Gastrocnemius medialis (tissue), 4 donors: ENCODE results near the gene PIP4K2C. TPM values are rescaled to one million over a fixed set of nuclear protein-coding genes. Genes with fewer than 3 reads are reported as not detected.
"Not testable (repeated sequence)": the region's sequence is repeated elsewhere in the genome, so short reads cannot be mapped to it uniquely, and the experiment has no call there.

Experiments
- ATAC-seq, 2 donors: fragments of 150-250 bp; one replicate each; pipeline ENCODE4 v1.9.1; 2016
- DNase-seq, 2 donors: peaks; one replicate each; pipeline ENCODE4 v3.0.0-alpha.2; 2019
- H3K27ac ChIP-seq, 4 donors: fragments of 200-600 bp; sonication (generic); 1 replicate in 1 of 4; 2 replicates in 3 of 4; pipeline ENCODE4 v1.5.1; 2016 to 2018; ENCODE audit warnings: mild to moderate bottlenecking in 2 of 4, moderate library complexity in 1 of 4
- H3K27me3 ChIP-seq, 3 donors: fragments of 200-600 bp; sonication (generic) in 2 of 3; 1 replicate in 1 of 3; 2 replicates in 2 of 3; pipeline versions ENCODE4 v1.5.1 to v1.6.0; 2016 to 2019; ENCODE audit warnings: mild to moderate bottlenecking in 1 of 3, moderate library complexity in 1 of 3
- H3K36me3 ChIP-seq, 2 donors: fragments of 200-600 bp; sonication (generic) in 1 of 2; one replicate each; pipeline ENCODE4 v1.5.1; 2017 to 2018
- H3K4me1 ChIP-seq, 2 donors: fragments of 200-600 bp; sonication (generic) in 1 of 2; one replicate each; pipeline ENCODE4 v1.5.1; 2016 to 2017; ENCODE audit warnings: mild to moderate bottlenecking in 2 of 2
- H3K4me3 ChIP-seq, 4 donors: fragments of 200-600 bp; sonication (generic) in 3 of 4; 1 replicate in 1 of 4; 2 replicates in 3 of 4; pipeline ENCODE4 v1.5.1; 2016 to 2019; ENCODE audit warnings: mild to moderate bottlenecking in 2 of 4
- H3K9me3 ChIP-seq, 3 donors: fragments of 200-600 bp; sonication (generic) in 2 of 3; 1 replicate in 1 of 3; 2 replicates in 2 of 3; pipeline ENCODE4 v1.5.1; 2016 to 2019
- CTCF ChIP-seq, 5 experiments: fragments of 450-650 bp in 3 of 5; fragments of 200-600 bp in 2 of 5; sonication (generic) in 2 of 5; IDR thresholded peaks in 4 of 5; conservative IDR thresholded peaks in 1 of 5; 1 replicate in 4 of 5; 2 replicates in 1 of 5; pipeline ENCODE4 v1.5.1; 2016 to 2019; ENCODE audit warnings: antibody characterized with exemption in 5 of 5, mild to moderate bottlenecking in 3 of 5, moderate library complexity in 3 of 5
- POLR2A ChIP-seq, 2 donors: fragments of 450-650 bp; IDR thresholded peaks; one replicate each; pipeline ENCODE4 v1.6.1; 2017; ENCODE audit warnings: antibody characterized with exemption in 2 of 2, mild to moderate bottlenecking in 2 of 2, moderate library complexity in 2 of 2
- in situ Hi-C, 4 donors: fragments of 200-750 bp; cut with MboI; loops; one replicate each; pipeline versions ENCODE4 v1.15.0 to v1.8.0; 2017; ENCODE audit warnings: low sequenced_read_pairs in 4 of 4
- intact Hi-C: fragments of 100-400 bp; cut with DNase I; formaldehyde crosslinking; loops from one replicate; pipeline ENCODE4 v1.15.1; 2023; ENCODE audit warnings: low total_unique reads
- total RNA-seq, 4 donors: library from RNA; depleted of rRNA; stranded (reverse); fragments of >200 nt; gene quantifications; one replicate each; pipeline versions ENCODE4 v1.1.0 to v1.2.3, GENCODE V29; 2016

PIP4K2C gene
- total RNA-seq, 4 donors from 2014 or later, result 11.2 to 22.0 (median 14.6) TPM

- no peak for ATAC-seq
- Histone ChIP-seq H3K27ac (no peak overlapping the region), H3K4me3 (peak overlapping the region; percentile 70 to 82 (median 78)), H3K9me3 (no peaks in the 10 kb centered on the region), H3K4me1 (peaks cover 0 to 11% of the 10 kb centered on the region in 2 donors), H3K27me3 (peaks cover 0 to 3% (median 0%) of the 10 kb centered on the region in 3 donors), H3K36me3 (peaks cover 0 to 5% of the 10 kb centered on the region in 2 donors)
- no peak for DNase-seq
- intact Hi-C loops (loop anchor here (2.0 kb wide), 2 partner anchors 49 to 61 kb away; no protein-coding TSS in a partner anchor), in situ Hi-C loops (no loop called here)
- no peak for TF ChIP-seq POLR2A (IDR thresholded peaks at IDR 0.05)
- TF ChIP-seq CTCF (IDR thresholded peaks at IDR 0.05 in 4 of 5, conservative IDR thresholded peaks at IDR 0.05 in 1 of 5), result no peak
Measured at GRCh38 chr12:57631566-57632072, 40.6 kb downstream of the PIP4K2C start.

- H3K4me1 ChIP-seq, result peaks cover 0 to 11% of the 10 kb centered on the region in 2 donors
- in situ Hi-C loops, result no loop called here
- H3K27ac ChIP-seq, result peak overlapping the region; percentile 19 to 69 (median 64)
- intact Hi-C loops, result loop anchor here (2.0 kb wide), 2 partner anchors 50 to 60 kb away; no protein-coding TSS in a partner anchor
- no peak for TF ChIP-seq POLR2A (IDR thresholded peaks at IDR 0.05)
- no peak for TF ChIP-seq CTCF (IDR thresholded peaks at IDR 0.05 in 4 of 5, conservative IDR thresholded peaks at IDR 0.05 in 1 of 5)
- peak overlapping the region; percentile 70 to 82 (median 78) for H3K4me3 ChIP-seq
- H3K9me3 ChIP-seq, result no peaks in the 10 kb centered on the region
- H3K27me3 ChIP-seq, result peaks cover 0 to 3% (median 0%) of the 10 kb centered on the region in 3 donors
- DNase-seq, result peak in 1 of 2 donors; percentile 33
- H3K36me3 ChIP-seq, result peaks cover 0 to 5% of the 10 kb centered on the region in 2 donors
- peak; percentile 69 to 70 for ATAC-seq
Measured at GRCh38 chr12:57632073-57632957, 41.3 kb downstream of the PIP4K2C start.

GRCh38 chr12:57632958-57633840 is 42.2 kb downstream of the PIP4K2C start, which contains the start of gene B4GALNT1:
TSS of gene B4GALNT1 (minus strand) at chr12:57633201. CDS start at chr12:57632132, 1,069 bp downstream.
- H3K4me3 ChIP-seq, result peak within 1 kb of the TSS; percentile 70 to 82 (median 78)
- DNase-seq (no peak), ATAC-seq (peak; percentile 87 to 88)
- intact Hi-C loops (loop anchor here (2.0 kb wide), 2 partner anchors 50 to 60 kb away; no protein-coding TSS in a partner anchor), in situ Hi-C loops (no loop called here)
- H3K4me1 ChIP-seq, result peaks cover 0 to 11% of the 10 kb centered on the region in 2 donors
- peaks cover 0 to 5% of the 10 kb centered on the region in 2 donors for H3K36me3 ChIP-seq
- peaks cover 0 to 3% (median 0%) of the 10 kb centered on the region in 3 donors for H3K27me3 ChIP-seq
- H3K9me3 ChIP-seq, result no peaks in the 10 kb centered on the region
- TF ChIP-seq CTCF (IDR thresholded peaks at IDR 0.05 in 4 of 5, conservative IDR thresholded peaks at IDR 0.05 in 1 of 5) (peak; percentile 72 to 89 (median 88)), POLR2A (IDR thresholded peaks at IDR 0.05) (peak in 1 of 2 donors; percentile 37)
- peak within 1 kb of the TSS; percentile 19 to 69 (median 64) for H3K27ac ChIP-seq

- in situ Hi-C loops, H3K27me3 ChIP-seq, H3K27ac ChIP-seq, intact Hi-C loops, ATAC-seq, H3K9me3 ChIP-seq, H3K4me3 ChIP-seq, H3K36me3 ChIP-seq, DNase-seq, H3K4me1 ChIP-seq: not testable (repeated sequence)
Measured at GRCh38 chr12:57636731-57637130, 45.7 kb downstream of the PIP4K2C start.
